Activated CD4-positive, alpha-beta T cell treated with anti-CD3 and anti-CD28 coated beads, Interleukin-2, amount 50 U/mL, for 1 hour (primary cell): ENCODE measurements around the gene IFT25.
"Not testable (repeated sequence)": the region's sequence is repeated elsewhere in the genome, so short reads cannot be mapped to it uniquely, and the experiment has no call there.

Source experiments
- DNase-seq: peaks from one replicate; pipeline ENCODE4 v3.0.0-alpha.2; 2020

The IFT25 gene

DNA sequence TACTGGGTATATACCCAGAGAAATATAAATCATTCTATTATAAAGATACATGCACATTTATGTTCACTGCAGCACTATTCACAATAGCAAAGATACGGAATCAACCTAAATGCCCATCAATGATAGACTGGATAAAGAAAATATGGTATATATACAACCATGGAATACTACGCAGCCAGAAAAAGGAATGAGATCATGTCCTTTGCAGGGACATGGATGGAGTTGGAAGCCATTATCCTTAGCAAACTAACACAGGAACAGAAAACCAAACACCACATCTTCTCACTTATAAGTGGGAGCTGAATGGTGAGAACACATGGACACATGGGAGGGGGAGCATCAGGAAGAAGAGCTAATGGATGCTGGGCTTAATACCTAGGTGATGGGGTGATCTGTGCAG lies 63.6 kb downstream of the IFT25 start:
- DNase-seq: not testable (repeated sequence)

DNA sequence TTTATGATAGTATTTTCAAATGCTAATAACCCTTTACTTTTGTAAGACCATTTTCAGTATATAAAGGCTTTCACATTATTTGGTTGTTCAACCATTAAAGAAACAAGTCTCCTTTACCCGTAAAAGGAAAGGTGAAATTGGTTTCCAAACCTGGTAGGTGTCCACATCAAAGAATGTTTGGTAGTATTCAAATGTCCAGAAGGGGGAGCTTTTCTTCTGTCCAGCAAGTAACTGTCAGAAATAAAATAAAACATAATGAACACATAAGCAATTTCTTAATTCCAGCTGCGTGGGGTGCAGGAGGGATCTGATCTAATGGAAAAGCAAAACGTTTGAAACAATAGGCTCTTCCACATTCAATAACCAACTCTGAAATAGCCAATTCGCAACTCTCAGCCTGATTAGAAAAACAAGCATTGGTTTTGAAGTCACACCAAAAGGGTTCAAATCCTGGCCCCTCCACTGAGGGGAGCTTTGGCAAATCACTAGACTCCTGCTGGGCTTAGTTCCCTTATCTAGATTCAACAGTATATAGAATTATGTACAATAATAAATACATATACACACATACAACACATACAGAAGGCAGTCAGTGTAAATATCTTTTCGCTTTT lies 66.9 kb downstream of the IFT25 start:
- no peak for DNase-seq

- DNase-seq: not testable (repeated sequence)
Measured at GRCh38 chr1:53875150-53875549, 70.3 kb downstream of the IFT25 start.

- no peak for DNase-seq
Measured at GRCh38 chr1:53871773-53872484, 73.6 kb downstream of the IFT25 start.
